ENCODE measurements around the gene SHB. TPM values are rescaled to one million over a fixed set of nuclear protein-coding genes. Genes with fewer than 3 reads are reported as not detected.
A peak's percentile ranks its signal among the peaks of the same experiment; 100 is the strongest.

SHB gene
- total RNA-seq, 4 donors from 2014 or later = 12.3 to 22.9 (median 16.3) TPM

- H3K27ac ChIP-seq = no peak overlapping the region
- H3K4me1 ChIP-seq = peaks cover 28% of the 10 kb centered on the region
- no peaks in the 10 kb centered on the region for H3K36me3 ChIP-seq
- H3K9me3 ChIP-seq = no peaks in the 10 kb centered on the region
- no peak overlapping the region for H3K4me3 ChIP-seq
- no peaks in the 10 kb centered on the region for H3K27me3 ChIP-seq
- TF ChIP-seq POLR2A (IDR thresholded peaks at IDR 0.05) (no peak), POLR2AphosphoS5 (IDR thresholded peaks at IDR 0.05) (no peak), CTCF (IDR thresholded peaks at IDR 0.05) (no peak), EP300 (IDR thresholded peaks at IDR 0.05) (no peak)
- WGBS = 87% methylated on average over 5 of the region's 5 CpGs
- DNase-seq (ENCODE audit: low spot score in 2 of 2) = no peak
Measured at GRCh38 chr9:37995961-37996818, 72.8 kb downstream of the SHB start.

GRCh38 chr9:37995348-37995737, 73.7 kb downstream of the SHB start:
- H3K4me1 ChIP-seq = peaks cover 28% of the 10 kb centered on the region
- TF ChIP-seq EP300 (IDR thresholded peaks at IDR 0.05) (no peak), CTCF (IDR thresholded peaks at IDR 0.05) (no peak), POLR2A (IDR thresholded peaks at IDR 0.05) (no peak), POLR2AphosphoS5 (IDR thresholded peaks at IDR 0.05) (no peak)
- WGBS = 57% methylated on average over 6 of the region's 6 CpGs
- H3K27me3 ChIP-seq = no peaks in the 10 kb centered on the region
- peak overlapping the region; percentile 67 for H3K27ac ChIP-seq
- no peaks in the 10 kb centered on the region for H3K9me3 ChIP-seq
- DNase-seq (ENCODE audit: low spot score in 2 of 2) = no peak
- H3K4me3 ChIP-seq = no peak overlapping the region
- no peaks in the 10 kb centered on the region for H3K36me3 ChIP-seq

- Histone ChIP-seq H3K9me3 (no peaks in the 10 kb centered on the region), H3K4me1 (peaks cover 28% of the 10 kb centered on the region), H3K27ac (peak overlapping the region; percentile 67), H3K27me3 (no peaks in the 10 kb centered on the region), H3K4me3 (no peak overlapping the region), H3K36me3 (no peaks in the 10 kb centered on the region)
- TF ChIP-seq CTCF (IDR thresholded peaks at IDR 0.05) (no peak), EP300 (IDR thresholded peaks at IDR 0.05) (no peak), POLR2AphosphoS5 (IDR thresholded peaks at IDR 0.05) (peak in 1 of 3 donors; percentile 20), POLR2A (IDR thresholded peaks at IDR 0.05) (no peak)
- WGBS = 10% methylated on average over 12 of the region's 15 CpGs
- peak; percentile 83 to 87 for DNase-seq (ENCODE audit: low spot score in 2 of 2)
Measured at GRCh38 chr9:37994639-37995347, 74.2 kb downstream of the SHB start.

GRCh38 chr9:37992924-37993349, 76.1 kb downstream of the SHB start:
- no peak overlapping the region for H3K27ac ChIP-seq
- H3K9me3 ChIP-seq = no peaks in the 10 kb centered on the region
- DNase-seq (ENCODE audit: low spot score in 2 of 2) = no peak
- no peaks in the 10 kb centered on the region for H3K27me3 ChIP-seq
- WGBS = 71% methylated on average over 8 of the region's 8 CpGs
- H3K36me3 ChIP-seq = no peaks in the 10 kb centered on the region
- H3K4me1 ChIP-seq = peaks cover 24% of the 10 kb centered on the region
- no peak for TF ChIP-seq EP300 (IDR thresholded peaks at IDR 0.05)
- no peak for TF ChIP-seq CTCF (IDR thresholded peaks at IDR 0.05)
- no peak for TF ChIP-seq POLR2A (IDR thresholded peaks at IDR 0.05)
- no peak for TF ChIP-seq POLR2AphosphoS5 (IDR thresholded peaks at IDR 0.05)
- H3K4me3 ChIP-seq = no peak overlapping the region

GRCh38 chr9:37990404-37991015, 78.5 kb downstream of the SHB start:
- H3K36me3 ChIP-seq = no peaks in the 10 kb centered on the region
- WGBS = 61% methylated on average over 5 of the region's 5 CpGs
- TF ChIP-seq CTCF (IDR thresholded peaks at IDR 0.05) = no peak
- TF ChIP-seq POLR2A (IDR thresholded peaks at IDR 0.05) = no peak
- no peak for TF ChIP-seq EP300 (IDR thresholded peaks at IDR 0.05)
- DNase-seq (ENCODE audit: low spot score in 2 of 2) = no peak
- no peaks in the 10 kb centered on the region for H3K9me3 ChIP-seq
- H3K4me1 ChIP-seq = peaks cover 22% of the 10 kb centered on the region
- no peak overlapping the region for H3K4me3 ChIP-seq
- no peak overlapping the region for H3K27ac ChIP-seq
- no peaks in the 10 kb centered on the region for H3K27me3 ChIP-seq
